Glomerular endothelial cell (primary cell): Measurements from ENCODE around the gene BEST3. TPM values are rescaled to one million over a fixed set of nuclear protein-coding genes. Genes with fewer than 3 reads are reported as not detected.
"Not testable (repeated sequence)": the region's sequence is repeated elsewhere in the genome, so short reads cannot be mapped to it uniquely, and the experiment has no call there.

Source experiments
- DNase-seq: peaks from one replicate; pipeline ENCODE4 v3.0.0-alpha.2; 2011; ENCODE audit warnings: low read depth, low spot score; ENCODE audit errors: extremely low read depth
- total RNA-seq: library from RNA; depleted of rRNA; stranded (reverse); fragments of >200 nt; gene quantifications from 2 replicates; pipeline ENCODE4 v1.2.3, GENCODE V29; 2015

BEST3 gene
- total RNA-seq, 1 donor from 2014 or later, result 0.06 TPM

GRCh38 chr12:69688471-69689427 lies 10.4 kb downstream of the BEST3 start:
- DNase-seq, result peak; percentile 84

- peak; percentile 44 for DNase-seq
These were observed 11.1 kb downstream of the BEST3 start for GRCh38 chr12:69688021-69688420.

GRCh38 chr12:69687390-69687789 lies 11.7 kb downstream of the BEST3 start:
- DNase-seq, result no peak

- no peak for DNase-seq
These were observed 12.4 kb downstream of the BEST3 start for GRCh38 chr12:69686731-69687130.

- DNase-seq, result no peak
These were observed 13.3 kb downstream of the BEST3 start for GRCh38 chr12:69685810-69686209.

- DNase-seq, result no peak
These were observed 14.6 kb downstream of the BEST3 start for GRCh38 chr12:69684466-69684865.

- no peak for DNase-seq
These were observed 16.9 kb downstream of the BEST3 start for GRCh38 chr12:69682110-69682755.

GRCh38 chr12:69679119-69679518 lies 20.0 kb downstream of the BEST3 start:
- no peak for DNase-seq

GRCh38 chr12:69676257-69677012 lies 22.7 kb downstream of the BEST3 start:
- DNase-seq, result no peak

- DNase-seq, result no peak
These were observed 26.9 kb downstream of the BEST3 start for GRCh38 chr12:69672195-69672594.

- DNase-seq, result no peak
These were observed 27.5 kb downstream of the BEST3 start for GRCh38 chr12:69671597-69671996.

GRCh38 chr12:69666798-69667197 lies 32.3 kb downstream of the BEST3 start:
- DNase-seq, result no peak

GRCh38 chr12:69664930-69665377 lies 34.1 kb downstream of the BEST3 start:
- not testable (repeated sequence) for DNase-seq

GRCh38 chr12:69663726-69664125 lies 35.4 kb downstream of the BEST3 start:
- DNase-seq, result no peak

GRCh38 chr12:69662764-69663163 lies 36.3 kb downstream of the BEST3 start:
- DNase-seq, result no peak

GRCh38 chr12:69661386-69661785 lies 37.7 kb downstream of the BEST3 start:
- DNase-seq, result no peak

- no peak for DNase-seq
These were observed 38.8 kb downstream of the BEST3 start for GRCh38 chr12:69660164-69660863.

- no peak for DNase-seq
These were observed 40.9 kb downstream of the BEST3 start for GRCh38 chr12:69658203-69658602.

GRCh38 chr12:69657376-69658137 lies 41.5 kb downstream of the BEST3 start:
- DNase-seq, result no peak
